ENCODE measurements around the gene DNAH9.
"Not testable (repeated sequence)": the region's sequence is repeated elsewhere in the genome, so short reads cannot be mapped to it uniquely, and the experiment has no call there.

Gene DNAH9

DNA sequence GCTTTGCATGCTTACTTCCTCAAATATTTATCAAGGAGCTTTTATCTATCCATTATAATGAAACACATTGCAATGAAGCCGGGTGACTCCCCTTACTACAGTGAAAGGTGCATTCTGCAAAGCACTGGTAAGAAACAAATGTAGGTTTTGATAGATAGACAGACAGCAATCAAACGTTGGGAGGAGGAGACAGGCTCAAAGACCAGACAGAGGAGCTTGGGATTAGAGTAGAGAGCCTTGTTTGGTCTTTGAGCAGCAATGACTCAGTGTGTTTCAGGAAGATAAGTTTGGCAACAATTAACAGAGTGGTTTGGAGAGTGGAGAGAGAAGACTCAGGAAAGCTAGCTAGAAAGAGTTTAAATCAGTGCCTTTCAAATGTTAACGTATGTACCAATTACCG lies 330.2 kb downstream of the DNAH9 start:
- DNase-seq: no peak

DNA sequence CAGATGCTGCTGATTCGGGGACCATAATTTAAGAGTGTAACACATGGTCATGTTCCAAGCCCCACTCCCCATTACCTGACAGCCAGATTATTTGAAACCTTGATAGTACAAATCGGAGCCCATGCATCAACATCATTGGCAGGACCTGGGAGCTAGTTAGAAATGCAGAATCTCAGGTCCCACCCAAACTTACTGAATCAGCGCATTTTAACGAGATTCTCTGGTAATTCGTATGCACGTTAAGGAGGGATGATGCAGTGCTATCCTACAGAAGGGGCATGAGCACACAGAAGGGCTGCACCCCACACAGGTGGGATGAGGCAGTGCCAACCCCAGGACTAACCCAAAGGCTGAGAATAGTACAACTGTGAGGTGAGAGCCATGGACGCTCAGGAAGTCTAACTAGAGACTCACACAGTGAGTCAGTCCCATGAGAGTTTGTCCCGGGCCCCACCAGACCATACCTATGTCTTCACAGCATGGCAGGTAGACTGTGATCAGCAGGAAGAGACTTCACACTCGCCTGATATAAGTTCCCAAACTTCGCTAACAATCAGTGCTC lies 334.1 kb downstream of the DNAH9 start:
- no peak for DNase-seq

DNA sequence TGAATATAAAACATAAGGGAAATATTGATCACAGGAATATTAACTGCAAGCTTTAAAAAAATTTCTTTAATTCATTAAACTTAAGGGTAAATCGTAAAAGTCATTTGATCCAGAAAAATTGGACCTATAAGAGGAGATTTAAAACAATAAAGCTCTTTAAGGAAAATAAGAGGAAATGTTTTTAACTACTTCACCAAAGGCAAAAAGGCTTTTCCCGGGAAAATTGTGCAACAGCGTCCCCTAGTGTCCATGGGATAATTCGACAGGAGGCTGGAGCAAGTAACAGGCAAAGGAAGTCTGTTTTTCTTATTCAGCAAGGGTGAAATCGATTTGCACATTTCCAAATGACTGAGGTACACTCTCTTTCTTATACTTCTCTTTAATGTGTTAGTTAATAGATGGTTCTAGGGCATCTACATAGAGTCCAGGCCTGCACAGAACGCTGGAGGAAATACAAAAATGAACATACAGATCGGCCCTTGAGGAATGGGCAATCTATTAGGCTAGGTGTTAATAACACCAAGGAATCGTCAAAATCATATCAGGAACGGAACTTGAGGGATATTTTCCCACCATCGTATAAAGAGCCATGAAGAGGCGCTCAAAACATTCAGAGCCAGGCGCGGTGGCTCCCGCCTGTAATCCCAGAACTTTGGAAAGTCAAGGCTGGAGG lies 337.6 kb downstream of the DNAH9 start:
- DNase-seq: peak; percentile 31

- no peak for DNase-seq
Measured at GRCh38 chr17:11940904-11941303, 342.6 kb downstream of the DNAH9 start.

DNA sequence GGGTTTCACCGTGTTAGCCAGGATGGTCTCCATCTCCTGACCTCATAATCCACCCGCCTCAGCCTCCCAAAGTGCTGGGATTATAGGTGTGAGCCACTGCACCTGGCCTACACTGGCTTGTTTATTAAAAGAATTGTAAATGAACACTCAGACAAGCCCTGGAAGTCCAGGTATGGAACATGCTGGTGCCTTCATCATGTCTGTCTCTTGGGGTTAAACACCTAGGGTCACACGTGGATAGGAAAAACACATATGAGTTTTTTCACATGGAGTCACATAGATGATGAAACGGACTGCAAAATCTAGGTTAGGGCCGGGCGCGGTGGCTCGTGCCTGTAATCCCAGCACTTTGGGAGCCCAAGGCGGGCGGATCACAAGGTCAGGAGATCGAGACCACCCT lies 344.8 kb downstream of the DNAH9 start:
- not testable (repeated sequence) for DNase-seq

GRCh38 chr17:11943759-11944347 lies 345.6 kb downstream of the DNAH9 start:
- no peak for DNase-seq

DNA sequence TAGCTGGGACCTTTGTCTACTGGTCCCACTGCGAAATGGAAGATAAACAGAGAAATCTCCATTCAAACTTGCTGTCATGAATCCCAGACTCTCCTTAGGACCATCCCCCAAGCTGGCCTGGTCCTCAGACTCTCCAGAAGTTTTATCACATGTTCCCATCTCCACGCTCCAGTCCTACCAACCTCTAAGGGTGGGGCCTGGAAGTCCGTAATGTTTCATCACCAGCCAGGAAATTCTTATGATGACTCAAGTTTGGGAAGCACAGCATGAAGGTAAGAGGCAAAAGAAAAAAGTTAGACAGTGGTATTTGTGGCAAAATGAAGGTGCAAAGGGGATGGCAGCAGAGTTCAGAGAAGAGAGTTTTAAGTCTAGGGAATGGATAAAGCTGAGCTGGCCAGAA lies 346.3 kb downstream of the DNAH9 start:
- DNase-seq: no peak

GRCh38 chr17:11948789-11949188 lies 350.5 kb downstream of the DNAH9 start:
- no peak for DNase-seq

DNA sequence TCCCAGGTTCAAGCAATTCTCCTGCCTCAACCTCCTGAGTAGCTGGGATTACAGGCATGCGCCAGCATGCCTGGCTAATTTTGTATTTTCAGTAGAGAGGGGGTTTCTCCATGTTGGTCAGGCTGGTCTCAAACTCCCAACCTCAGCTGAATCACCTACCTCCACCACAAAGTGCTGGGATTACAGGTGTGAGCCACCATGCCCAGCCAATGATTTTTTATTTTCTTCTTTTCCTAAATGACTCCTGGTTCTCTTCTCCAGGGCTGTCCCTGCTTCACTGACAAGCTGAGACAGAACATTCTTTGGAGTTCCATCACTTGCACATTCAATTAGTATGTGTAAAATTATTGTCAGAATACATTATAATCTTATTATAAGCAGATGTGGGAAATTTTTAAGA lies 351.3 kb downstream of the DNAH9 start:
- not testable (repeated sequence) for DNase-seq

- DNase-seq: no peak
Measured at GRCh38 chr17:11950771-11951519, 352.7 kb downstream of the DNAH9 start.

DNA sequence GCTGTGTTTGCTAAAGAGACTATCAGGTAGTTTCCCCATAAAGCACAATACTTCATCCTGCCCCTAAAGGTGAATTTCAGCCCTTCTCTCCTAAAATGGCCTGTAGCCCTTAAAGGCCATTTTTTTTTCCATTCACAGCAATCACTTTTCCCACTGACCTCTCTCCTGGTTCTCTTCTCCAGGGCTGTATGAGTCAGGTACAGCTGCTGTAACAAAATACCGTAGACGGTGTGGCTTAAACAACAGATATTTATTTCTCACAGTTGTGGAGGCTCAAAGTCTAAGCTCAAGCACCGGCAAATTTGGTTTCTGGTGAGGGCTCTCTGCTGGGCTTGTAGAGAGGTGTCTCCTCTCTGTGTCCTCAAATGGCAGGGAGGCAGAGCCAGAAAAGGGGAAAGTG lies 354.3 kb downstream of the DNAH9 start:
- no peak for DNase-seq

GRCh38 chr17:11953924-11954323 lies 355.7 kb downstream of the DNAH9 start:
- no peak for DNase-seq

- no peak for DNase-seq
Measured at GRCh38 chr17:11954936-11955335, 356.7 kb downstream of the DNAH9 start.

DNA sequence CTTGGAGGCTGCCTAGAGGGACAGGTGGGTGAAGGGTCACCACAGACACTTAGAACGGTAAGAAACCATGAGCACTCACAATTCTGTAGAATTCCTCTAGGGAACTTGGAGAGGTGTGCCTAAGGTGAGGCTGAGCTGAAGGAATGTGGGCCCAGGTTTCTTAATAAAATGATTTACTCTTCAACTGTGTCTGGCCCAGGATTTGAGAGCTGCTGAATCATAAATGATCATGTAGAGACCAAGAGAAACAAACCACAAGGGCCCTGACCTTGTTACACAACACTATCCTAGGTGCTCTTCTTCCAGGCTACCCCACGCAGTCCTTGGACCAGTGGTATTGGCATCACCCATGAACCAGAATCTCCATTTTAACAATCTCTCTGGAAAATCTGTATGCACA lies 371.3 kb downstream of the DNAH9 start:
- DNase-seq: no peak

- DNase-seq: not testable (repeated sequence)
Measured at GRCh38 chr17:11972741-11973140, 374.5 kb downstream of the DNAH9 start.

DNA sequence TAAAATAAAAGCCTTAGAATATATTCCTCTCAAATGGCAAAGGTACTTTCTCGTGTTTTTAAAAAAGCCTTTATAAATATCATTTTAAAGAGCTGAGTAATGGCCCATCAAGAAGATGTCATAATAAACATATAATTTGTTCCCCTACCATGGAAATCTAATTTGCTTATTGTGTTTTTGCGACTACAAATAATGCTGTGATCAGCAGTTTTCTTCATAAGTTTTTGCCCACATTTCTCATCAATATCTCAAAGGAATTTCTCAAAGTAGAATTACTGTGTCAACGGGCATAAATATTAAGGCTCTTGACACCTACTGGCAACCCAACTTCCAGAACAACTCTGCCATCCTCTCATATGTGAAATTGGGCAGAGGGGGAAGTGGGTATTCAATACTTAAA lies 381.5 kb downstream of the DNAH9 start:
- DNase-seq: no peak

DNA sequence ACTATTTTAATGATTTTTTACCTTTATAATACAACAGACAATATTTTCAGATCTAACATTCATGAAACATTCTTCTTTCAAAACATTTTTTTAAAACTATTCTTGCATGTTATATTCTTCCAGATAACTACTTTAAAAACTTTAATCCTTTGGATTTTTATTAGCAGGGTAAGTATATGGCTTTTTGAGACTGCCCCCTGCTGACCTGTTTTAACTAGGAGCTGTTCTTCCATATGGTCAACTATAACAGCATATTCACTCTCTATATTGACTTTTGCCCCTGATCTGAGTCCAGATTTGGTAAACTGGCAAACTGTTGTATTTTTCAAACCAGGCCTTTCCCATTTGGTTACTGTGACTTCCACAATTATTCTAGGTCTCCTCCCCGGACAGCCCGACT lies 382.5 kb downstream of the DNAH9 start:
- no peak for DNase-seq

DNA sequence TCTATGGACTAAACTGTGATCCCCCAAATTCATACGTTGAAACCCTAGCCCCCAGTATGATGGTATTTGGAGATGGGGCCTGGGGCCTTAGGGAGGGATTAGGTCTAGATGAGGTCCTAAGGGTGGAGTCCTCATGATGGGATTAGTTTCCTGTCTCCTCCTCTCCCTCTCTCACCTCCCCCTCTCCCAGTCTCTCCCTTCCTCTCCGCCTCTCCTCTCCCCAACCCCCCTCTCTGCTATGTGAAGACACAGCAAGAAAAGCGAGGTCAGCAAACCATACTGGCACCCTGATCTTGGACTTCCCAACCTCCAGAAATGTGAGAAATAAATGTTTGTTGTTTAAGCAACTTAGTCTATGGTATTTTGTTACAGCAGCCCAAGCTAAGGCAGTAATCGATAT lies 383.6 kb downstream of the DNAH9 start:
- DNase-seq: no peak

GRCh38 chr17:11986179-11986941 lies 388.1 kb downstream of the DNAH9 start:
- DNase-seq: no peak

DNA sequence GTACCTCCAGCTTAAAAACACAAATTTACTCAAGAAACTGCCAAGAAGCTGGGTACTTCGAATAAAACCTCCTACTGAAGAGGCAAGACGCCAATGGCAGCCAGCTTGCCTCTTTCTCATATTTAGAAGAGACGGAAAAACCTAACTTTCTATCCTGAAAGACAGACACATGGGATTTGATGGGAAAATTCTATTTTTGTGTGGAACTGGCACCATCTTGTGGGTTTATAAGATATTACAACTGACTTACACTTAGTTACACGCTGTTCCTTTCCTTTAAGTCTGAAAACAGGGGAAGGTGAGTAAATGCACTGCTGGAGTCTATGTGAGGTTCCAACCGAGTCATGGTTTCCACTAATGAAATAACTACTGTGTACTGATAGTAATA lies 388.7 kb downstream of the DNAH9 start:
- DNase-seq: no peak

- no peak for DNase-seq
Measured at GRCh38 chr17:11990363-11990983, 392.2 kb downstream of the DNAH9 start.

DNA sequence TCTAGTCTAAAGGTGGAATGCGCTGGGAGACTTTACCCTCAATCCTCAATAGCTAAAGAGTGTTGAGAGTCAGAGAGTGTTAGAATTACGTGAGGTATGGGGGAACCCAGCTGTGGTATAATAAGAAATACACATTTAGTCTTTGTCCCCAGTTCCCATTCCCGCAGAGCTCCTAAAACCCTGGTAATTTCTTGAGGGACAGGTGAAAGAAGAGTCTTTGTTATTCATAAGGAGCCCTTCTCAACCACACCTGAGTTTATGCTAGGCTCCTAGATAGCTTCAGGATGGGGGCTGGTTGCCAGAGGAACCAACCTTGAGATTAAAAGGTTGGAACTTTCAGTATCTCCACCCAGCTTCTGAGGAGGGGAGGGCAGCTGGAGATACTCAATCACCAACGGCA lies 393.2 kb downstream of the DNAH9 start:
- DNase-seq: no peak

GRCh38 chr17:11996722-11997146 lies 398.5 kb downstream of the DNAH9 start:
- DNase-seq: peak; percentile 58

Measured in activated CD4-positive, alpha-beta T cell treated with anti-CD3 and anti-CD28 coated beads, Interleukin-10, Interleukin-2, amounts not matched to agents 100 ng/mL and 50 ng/mL, durations not matched to agents 16 hours and 8 hours (primary cell).